Adrenal gland (tissue), 12 donors: Measurements from ENCODE around the gene PLXNA2. TPM values are rescaled to one million over a fixed set of nuclear protein-coding genes. Genes with fewer than 3 reads are reported as not detected.

Experiments used
- DNase-seq, 7 donors: peaks; one replicate each; pipeline ENCODE4 v3.0.0-alpha.2; 2019 to 2020
- H3K27ac ChIP-seq, 5 donors: fragments of 200-600 bp; sonication (generic) in 4 of 5; 1 replicate in 3 of 5; 2 replicates in 2 of 5; pipeline versions ENCODE4 v1.5.1 to v1.8.0; 2016 to 2020; ENCODE audit warnings: mild to moderate bottlenecking in 1 of 5
- H3K27me3 ChIP-seq: fragments of 200-600 bp; 2 replicates; pipeline ENCODE4 v1.8.0; 2021
- H3K36me3 ChIP-seq, 2 donors: fragments of 200-600 bp; replicated peaks in 1 of 2; 1 replicate in 1 of 2; 2 replicates in 1 of 2; pipeline versions ENCODE4 v1.5.1 to v1.8.0; 2018 to 2022
- H3K4me1 ChIP-seq, 2 donors: fragments of 200-600 bp; replicated peaks in 1 of 2; 1 replicate in 1 of 2; 2 replicates in 1 of 2; pipeline versions ENCODE4 v1.5.1 to v1.8.0; 2018 to 2021
- H3K4me3 ChIP-seq, 4 donors: fragments of 200-600 bp; sonication (generic) in 3 of 4; one replicate each; pipeline ENCODE4 v1.5.1; 2016 to 2018
- H3K9me3 ChIP-seq, 3 donors: fragments of 200-600 bp; sonication (generic) in 1 of 3; replicated peaks in 1 of 3; 1 replicate in 2 of 3; 2 replicates in 1 of 3; pipeline versions ENCODE4 v1.5.1 to v1.8.0; 2016 to 2021
- CTCF ChIP-seq, 6 experiments: fragments of 450-650 bp in 4 of 6; fragments of 200-600 bp in 2 of 6; sonication (generic) in 1 of 6; IDR thresholded peaks; 1 replicate in 5 of 6; 2 replicates in 1 of 6; pipeline versions ENCODE4 v1.5.1 to v1.8.0; 2016 to 2021; ENCODE audit warnings: antibody characterized with exemption in 6 of 6, mild to moderate bottlenecking in 2 of 6, moderate library complexity in 1 of 6
- POLR2A ChIP-seq, 2 donors: fragments of 450-650 bp; IDR thresholded peaks; one replicate each; pipeline ENCODE4 v1.6.1; 2017; ENCODE audit warnings: antibody characterized with exemption in 2 of 2, mild to moderate bottlenecking in 2 of 2, moderate library complexity in 1 of 2
- WGBS, 4 donors: extraction: QIAGEN DNeasy Blood & Tissue Kit in 2 of 4; methylation state at CpG; one replicate each; pipeline versions ENCODE4 v1.1.5 to v1.1.7; 2013 to 2017; 5-methylcytosine and 5-hydroxymethylcytosine counted together
- intact Hi-C, 2 donors: fragments of 100-400 bp; cut with DNase I; formaldehyde crosslinking; loops; one replicate each; pipeline versions ENCODE4 v1.14.1 to v1.15.0; 2022 to 2023
- polyA plus RNA-seq, 3 donors: library from polyadenylated mRNA; stranded (reverse); fragments of 200-250 nt in 2 of 3; fragments of 350-450 nt in 1 of 3; fragmentation: Illumina TruSeq in 1 of 3; extraction: RNeasy Lipid Tissue Mini Kit (QIAGEN cat#74804) in 1 of 3; gene quantifications; one replicate each; pipeline ENCODE4 v1.2.3, GENCODE V29; 2013 to 2014
- total RNA-seq, 9 donors: library from RNA; depleted of rRNA in 4 of 9; stranded (reverse); fragments of >200 nt in 4 of 9; fragments of 120-200 nt in 1 of 9; fragmentation: NEBNext Ultra II Directional in 1 of 9; extraction: Animal tissue kit (Norgen Biotek cat#: 25700) in 1 of 9; gene quantifications; one replicate each; pipeline versions ENCODE4 v1.1.0 to v1.2.4, GENCODE V29; 2013 to 2023
- donor health status: healthy with polysubstance abuse.
- donor health status: Bipolar disorder and iron deficiency.
- donor health status: DM: yes; HTN: yes; CAD: no.
- donor health status: DM: no; HTN: no; CAD: no.
- donor health status: DM: no; HTN: no; CAD: no.
- donor health status: DM: yes; HTN: yes; CAD: no.

The PLXNA2 gene
- total and polyA plus RNA-seq, 12 donors = 2.7 to 9.4 (median 4.5) TPM

- peaks cover 0 to 5% of the 10 kb centered on the region in 2 donors for H3K4me1 ChIP-seq
- no peak for DNase-seq
- H3K4me3 ChIP-seq = no peak overlapping the region
- WGBS, 4 donors = 81 to 86% (median 83%) methylated on average over 11 of the region's 11 CpGs
- H3K27me3 ChIP-seq = no peaks in the 10 kb centered on the region
- H3K27ac ChIP-seq = no peak overlapping the region
- no peaks in the 10 kb centered on the region for H3K9me3 ChIP-seq
- no peaks in the 10 kb centered on the region for H3K36me3 ChIP-seq
- intact Hi-C loops = no loop called here
- no peak for TF ChIP-seq CTCF (IDR thresholded peaks at IDR 0.05)
- no peak for TF ChIP-seq POLR2A (IDR thresholded peaks at IDR 0.05)
These were observed 76.8 kb downstream of the PLXNA2 start for GRCh38 chr1:208167261-208167869.

- Histone ChIP-seq H3K4me3 (no peak overlapping the region), H3K27ac (no peak overlapping the region), H3K27me3 (no peaks in the 10 kb centered on the region), H3K9me3 (no peaks in the 10 kb centered on the region), H3K4me1 (peaks cover 0 to 4% of the 10 kb centered on the region in 2 donors), H3K36me3 (no peaks in the 10 kb centered on the region)
- DNase-seq = no peak
- intact Hi-C loops = no loop called here
- no peak for TF ChIP-seq POLR2A (IDR thresholded peaks at IDR 0.05)
- no peak for TF ChIP-seq CTCF (IDR thresholded peaks at IDR 0.05)
- 79 to 92% (median 91%) methylated on average over 4 of the region's 4 CpGs for WGBS, 4 donors
These were observed 77.6 kb downstream of the PLXNA2 start for GRCh38 chr1:208166340-208167138.

GRCh38 chr1:208165659-208166058, 78.5 kb downstream of the PLXNA2 start:
- no peak for TF ChIP-seq POLR2A (IDR thresholded peaks at IDR 0.05)
- no peak for TF ChIP-seq CTCF (IDR thresholded peaks at IDR 0.05)
- no peaks in the 10 kb centered on the region for H3K36me3 ChIP-seq
- WGBS, 4 donors = 82 to 88% (median 86%) methylated on average over 6 of the region's 6 CpGs
- no peak overlapping the region for H3K4me3 ChIP-seq
- H3K4me1 ChIP-seq = peaks cover 0 to 12% of the 10 kb centered on the region in 2 donors
- intact Hi-C loops = no loop called here
- no peak for DNase-seq
- no peaks in the 10 kb centered on the region for H3K9me3 ChIP-seq
- H3K27me3 ChIP-seq = no peaks in the 10 kb centered on the region
- H3K27ac ChIP-seq = no peak overlapping the region

- Histone ChIP-seq H3K4me3 (no peak overlapping the region), H3K9me3 (no peaks in the 10 kb centered on the region), H3K27ac (no peak overlapping the region), H3K27me3 (no peaks in the 10 kb centered on the region), H3K36me3 (no peaks in the 10 kb centered on the region), H3K4me1 (peaks cover 0 to 12% of the 10 kb centered on the region in 2 donors)
- WGBS, 4 donors = 61 to 78% (median 69%) methylated on average over 12 of the region's 12 CpGs
- intact Hi-C loops = no loop called here
- no peak for DNase-seq
- TF ChIP-seq CTCF (IDR thresholded peaks at IDR 0.05) = no peak
These were observed 79.6 kb downstream of the PLXNA2 start for GRCh38 chr1:208164609-208165008.
